ES-I3 (cell line): ENCODE measurements around the gene PRAC2.
A peak's percentile ranks its signal among the peaks of the same experiment; 100 is the strongest.

Source experiments
- H3K36me3 ChIP-seq: 2 replicates; pipeline ENCODE4 v1.6.1; 2013; ENCODE audit warnings: mild to moderate bottlenecking, low read length, control low read depth, moderate library complexity; ENCODE audit not compliant: insufficient read depth
- H3K4me1 ChIP-seq: 2 replicates; pipeline ENCODE4 v1.6.1; 2013; ENCODE audit warnings: mild to moderate bottlenecking, control low read depth, low read length; ENCODE audit not compliant: insufficient read depth
- H3K9ac ChIP-seq: 2 replicates; pipeline ENCODE4 v1.6.1; 2013; ENCODE audit warnings: low read depth, mild to moderate bottlenecking, low read length, moderate library complexity
- H3K9me3 ChIP-seq: 2 replicates; pipeline ENCODE4 v1.6.1; 2013; ENCODE audit warnings: mild to moderate bottlenecking, low read length, moderate library complexity; ENCODE audit not compliant: control insufficient read depth, insufficient read depth

PRAC2 gene

GRCh38 chr17:48726114-48726915 lies 3.3 kb downstream of the PRAC2 start:
- Histone ChIP-seq H3K36me3 (no peaks in the 10 kb centered on the region), H3K9ac (no peak overlapping the region), H3K4me1 (peaks cover 4% of the 10 kb centered on the region; the same call in 1 of the 2 replicates), H3K9me3 (no peaks in the 10 kb centered on the region)

GRCh38 chr17:48726916-48727286 lies 3.9 kb downstream of the PRAC2 start:
- Histone ChIP-seq H3K9me3 (no peaks in the 10 kb centered on the region), H3K4me1 (peaks cover 4% of the 10 kb centered on the region; the same call in 1 of the 2 replicates), H3K36me3 (no peaks in the 10 kb centered on the region), H3K9ac (no peak overlapping the region)

DNA sequence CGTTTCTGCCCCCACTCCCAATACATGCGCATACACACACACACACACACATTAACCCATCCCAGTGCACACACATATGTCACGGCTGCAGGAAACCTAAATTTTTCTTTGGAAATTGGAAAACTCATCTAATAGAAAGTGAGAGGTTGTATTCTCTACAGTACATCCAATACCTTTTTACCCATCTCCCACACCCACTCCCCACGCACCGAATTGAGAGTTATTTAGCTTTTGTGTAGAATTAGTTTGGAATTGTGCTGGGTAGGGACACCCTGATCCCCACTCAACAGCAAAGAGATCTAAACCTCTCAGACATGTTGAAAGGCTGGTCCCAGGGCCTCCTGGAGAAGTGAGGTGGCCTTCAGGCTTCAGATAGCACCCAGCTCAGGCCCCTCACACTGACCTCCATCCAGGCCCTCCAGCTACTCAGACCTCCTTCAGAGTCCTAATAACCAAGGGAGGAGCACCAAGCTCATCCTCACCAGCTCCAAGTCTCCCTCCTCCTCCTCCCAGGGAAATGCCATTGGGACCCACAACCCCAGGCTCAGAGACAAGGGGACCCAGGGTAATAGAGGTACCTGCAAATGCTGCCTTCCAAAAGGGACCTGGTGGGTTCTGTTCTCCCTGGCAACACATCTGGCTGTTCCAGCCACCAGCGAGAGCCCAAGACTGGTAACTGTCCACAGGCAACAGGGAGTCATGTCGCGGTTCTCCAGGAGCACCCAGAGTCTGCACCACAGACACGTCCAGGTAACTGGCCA lies 4.6 kb downstream of the PRAC2 start:
- Histone ChIP-seq H3K36me3 (no peaks in the 10 kb centered on the region), H3K9ac (no peak overlapping the region; the same call in 1 of the 2 replicates), H3K9me3 (no peaks in the 10 kb centered on the region), H3K4me1 (peaks cover 5% of the 10 kb centered on the region)

- Histone ChIP-seq H3K9ac (peak within 1 kb of the TSS; percentile 57; the same call in 1 of the 2 replicates), H3K4me1 (peaks cover 7% of the 10 kb centered on the region), H3K36me3 (no peaks in the 10 kb centered on the region), H3K9me3 (no peaks in the 10 kb centered on the region)
These were observed 5.5 kb downstream of the PRAC2 start, which contains the start of gene HOXB13 for GRCh38 chr17:48728232-48729231. Gene HOXB13, minus strand, starts transcription at chr17:48728750. Its CDS starts 157 bp downstream, at chr17:48728593.

- peaks cover 3% of the 10 kb centered on the region for H3K4me1 ChIP-seq
- H3K36me3 ChIP-seq = no peaks in the 10 kb centered on the region
- peak overlapping the region; percentile 0; the same call in 1 of the 2 replicates for H3K9ac ChIP-seq
- H3K9me3 ChIP-seq = no peaks in the 10 kb centered on the region
These were observed 6.6 kb downstream of the PRAC2 start for GRCh38 chr17:48729335-48730239.

- no peak overlapping the region for H3K9ac ChIP-seq
- no peaks in the 10 kb centered on the region for H3K36me3 ChIP-seq
- no peaks in the 10 kb centered on the region for H3K9me3 ChIP-seq
- H3K4me1 ChIP-seq = peaks cover 3% of the 10 kb centered on the region
These were observed 7.2 kb downstream of the PRAC2 start for GRCh38 chr17:48730240-48730550.

DNA sequence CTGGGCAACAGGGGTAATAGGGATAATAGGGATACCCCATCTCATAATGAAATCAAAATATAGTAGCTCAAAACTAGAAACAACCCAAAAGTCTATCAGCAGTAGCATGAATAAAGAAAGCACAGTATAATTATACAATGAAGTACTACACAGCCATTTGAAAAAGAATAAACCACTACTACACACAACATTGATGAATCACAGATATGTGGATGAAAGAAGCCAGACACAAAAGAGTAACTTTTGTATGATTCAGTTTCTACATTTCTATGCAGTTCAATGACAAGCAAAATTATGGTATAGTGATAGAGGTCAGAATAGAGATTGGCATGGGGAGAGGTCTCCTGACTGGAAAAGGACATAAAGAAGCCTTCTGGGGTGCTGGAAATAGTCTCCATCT lies 8.4 kb downstream of the PRAC2 start:
- Histone ChIP-seq H3K4me1 (peaks cover 3% of the 10 kb centered on the region), H3K36me3 (no peaks in the 10 kb centered on the region), H3K9me3 (no peaks in the 10 kb centered on the region), H3K9ac (no peak overlapping the region)

GRCh38 chr17:48732688-48733629 lies 10.0 kb downstream of the PRAC2 start:
- Histone ChIP-seq H3K9ac (no peak overlapping the region; the same call in 1 of the 2 replicates), H3K9me3 (no peaks in the 10 kb centered on the region)

DNA sequence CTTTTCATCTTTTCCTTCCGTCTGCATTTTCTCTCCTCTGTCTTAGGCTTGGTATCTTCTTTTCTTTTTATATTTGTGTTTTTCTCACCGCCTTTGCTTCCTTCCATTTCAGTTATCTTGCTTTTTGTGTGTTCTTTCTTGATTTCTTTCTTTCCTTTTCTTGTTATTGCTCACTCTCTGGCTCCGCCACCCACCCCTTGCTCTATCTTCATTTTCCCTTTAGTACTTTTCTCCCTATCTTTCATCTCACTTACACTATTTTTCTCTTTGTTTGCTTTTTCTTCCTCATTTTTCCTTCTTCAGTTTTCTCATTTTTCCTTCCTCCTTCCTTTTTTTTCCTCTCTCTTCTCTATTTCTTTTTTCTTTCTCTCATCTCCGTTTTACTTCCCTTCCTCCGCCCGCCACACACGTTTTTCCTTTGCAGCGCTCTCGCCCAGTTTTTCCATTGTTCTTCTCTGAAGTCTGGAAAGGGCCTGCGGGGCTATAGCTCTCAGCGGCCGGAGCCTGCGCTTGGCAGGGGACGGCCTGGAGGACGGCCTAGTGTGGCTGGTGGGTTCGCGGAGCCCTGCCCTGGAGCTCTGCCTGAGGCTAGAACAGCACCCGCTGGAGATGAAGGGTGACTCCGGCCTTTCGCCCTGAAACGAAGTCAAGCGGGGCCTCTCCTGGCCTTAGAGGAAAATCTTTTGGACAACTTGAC lies 10.8 kb downstream of the PRAC2 start:
- H3K9me3 ChIP-seq = no peaks in the 10 kb centered on the region
- no peaks in the 10 kb centered on the region for H3K36me3 ChIP-seq
- H3K4me1 ChIP-seq = peaks cover 3% of the 10 kb centered on the region
- H3K9ac ChIP-seq = no peak overlapping the region; the same call in 1 of the 2 replicates

More at GRCh38 chr17:48732688-48733629, 10.0 kb downstream of the PRAC2 start:
- no peaks in the 10 kb centered on the region for H3K36me3 ChIP-seq
- peaks cover 3% of the 10 kb centered on the region for H3K4me1 ChIP-seq

GRCh38 chr17:48734333-48735061 lies 11.5 kb downstream of the PRAC2 start:
- Histone ChIP-seq H3K9me3 (no peaks in the 10 kb centered on the region), H3K9ac (no peak overlapping the region), H3K36me3 (no peaks in the 10 kb centered on the region), H3K4me1 (peaks cover 3% of the 10 kb centered on the region)

DNA sequence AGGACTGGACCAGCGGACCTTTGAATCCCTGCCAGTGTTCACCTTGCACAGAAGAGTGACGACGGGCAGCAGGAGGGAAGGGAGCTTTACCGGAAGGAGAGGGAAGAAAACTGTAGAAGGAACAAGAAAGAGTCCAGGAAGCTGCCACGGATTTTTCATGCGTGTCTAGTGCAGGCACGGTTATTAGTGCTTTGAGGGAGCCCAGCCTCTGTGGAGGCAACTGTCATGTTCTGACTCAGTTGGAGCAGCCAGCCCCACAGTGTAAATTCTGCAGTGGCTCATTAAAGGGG lies 12.0 kb downstream of the PRAC2 start:
- H3K9me3 ChIP-seq = no peaks in the 10 kb centered on the region
- H3K9ac ChIP-seq = no peak overlapping the region
- no peaks in the 10 kb centered on the region for H3K36me3 ChIP-seq
- peaks cover 3% of the 10 kb centered on the region for H3K4me1 ChIP-seq
